ENCODE results near the gene TMIE.

TMIE gene

DNA sequence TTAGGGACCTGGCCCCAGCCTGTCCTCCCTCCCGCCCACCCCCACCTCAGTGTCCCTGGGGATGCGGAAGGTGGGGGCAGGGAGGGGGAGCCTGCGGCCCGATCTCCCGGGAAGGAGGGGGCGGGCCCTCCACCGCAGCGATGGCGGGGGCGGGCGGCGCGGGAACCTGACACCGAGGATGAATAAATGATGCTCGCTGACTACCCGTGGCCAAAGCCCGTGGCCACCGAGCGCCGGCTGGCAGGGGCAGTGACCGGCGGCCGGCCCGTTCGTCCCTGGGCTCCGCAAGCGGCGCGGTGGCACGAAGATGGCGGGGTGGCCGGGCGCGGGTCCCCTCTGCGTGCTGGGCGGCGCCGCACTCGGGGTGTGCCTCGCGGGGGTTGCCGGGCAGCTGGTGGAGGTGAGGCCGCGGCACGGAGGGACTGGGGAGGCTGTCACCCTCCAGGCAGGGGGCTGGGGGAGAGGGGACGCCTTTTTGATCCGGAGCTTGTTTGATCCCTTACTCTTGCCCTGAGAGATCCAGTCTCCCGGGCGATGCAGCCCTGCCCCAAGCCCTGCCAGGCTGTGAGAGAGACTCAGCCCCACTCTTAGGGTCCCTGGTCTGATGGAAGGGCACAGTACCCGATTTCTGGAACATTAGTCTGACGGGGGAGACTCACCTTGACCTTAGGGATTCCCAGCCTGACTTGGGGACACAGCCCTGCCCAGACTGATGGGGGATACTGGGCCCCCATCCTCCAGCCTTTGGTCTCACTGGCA lies at the start of gene TMIE:
Gene TMIE (plus strand): TSS at position 212 of the 759 bp plus-strand sequence. CDS start 96 bp downstream, at position 308.
- no peak within 1 kb of the TSS for H3K4me3 ChIP-seq (ENCODE audit: low read depth, low read length)
- TF ChIP-seq, protein P1, sequence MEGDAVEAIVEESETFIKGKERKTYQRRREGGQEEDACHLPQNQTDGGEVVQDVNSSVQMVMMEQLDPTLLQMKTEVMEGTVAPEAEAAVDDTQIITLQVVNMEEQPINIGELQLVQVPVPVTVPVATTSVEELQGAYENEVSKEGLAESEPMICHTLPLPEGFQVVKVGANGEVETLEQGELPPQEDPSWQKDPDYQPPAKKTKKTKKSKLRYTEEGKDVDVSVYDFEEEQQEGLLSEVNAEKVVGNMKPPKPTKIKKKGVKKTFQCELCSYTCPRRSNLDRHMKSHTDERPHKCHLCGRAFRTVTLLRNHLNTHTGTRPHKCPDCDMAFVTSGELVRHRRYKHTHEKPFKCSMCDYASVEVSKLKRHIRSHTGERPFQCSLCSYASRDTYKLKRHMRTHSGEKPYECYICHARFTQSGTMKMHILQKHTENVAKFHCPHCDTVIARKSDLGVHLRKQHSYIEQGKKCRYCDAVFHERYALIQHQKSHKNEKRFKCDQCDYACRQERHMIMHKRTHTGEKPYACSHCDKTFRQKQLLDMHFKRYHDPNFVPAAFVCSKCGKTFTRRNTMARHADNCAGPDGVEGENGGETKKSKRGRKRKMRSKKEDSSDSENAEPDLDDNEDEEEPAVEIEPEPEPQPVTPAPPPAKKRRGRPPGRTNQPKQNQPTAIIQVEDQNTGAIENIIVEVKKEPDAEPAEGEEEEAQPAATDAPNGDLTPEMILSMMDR (IDR thresholded peaks at IDR 0.05; ENCODE audit: low read depth, low read length, missing control alignments): no peak
- DNase-seq (ENCODE audit: low read depth): no peak

- no peak for DNase-seq (ENCODE audit: low read depth)
- TF ChIP-seq, protein P1 (IDR thresholded peaks at IDR 0.05; ENCODE audit: low read depth, low read length, missing control alignments): no peak
- H3K4me3 ChIP-seq (ENCODE audit: low read depth, low read length): no peak overlapping the region
These were observed 45.9 kb upstream of the TMIE start for GRCh38 chr3:46655271-46655670.

DNA sequence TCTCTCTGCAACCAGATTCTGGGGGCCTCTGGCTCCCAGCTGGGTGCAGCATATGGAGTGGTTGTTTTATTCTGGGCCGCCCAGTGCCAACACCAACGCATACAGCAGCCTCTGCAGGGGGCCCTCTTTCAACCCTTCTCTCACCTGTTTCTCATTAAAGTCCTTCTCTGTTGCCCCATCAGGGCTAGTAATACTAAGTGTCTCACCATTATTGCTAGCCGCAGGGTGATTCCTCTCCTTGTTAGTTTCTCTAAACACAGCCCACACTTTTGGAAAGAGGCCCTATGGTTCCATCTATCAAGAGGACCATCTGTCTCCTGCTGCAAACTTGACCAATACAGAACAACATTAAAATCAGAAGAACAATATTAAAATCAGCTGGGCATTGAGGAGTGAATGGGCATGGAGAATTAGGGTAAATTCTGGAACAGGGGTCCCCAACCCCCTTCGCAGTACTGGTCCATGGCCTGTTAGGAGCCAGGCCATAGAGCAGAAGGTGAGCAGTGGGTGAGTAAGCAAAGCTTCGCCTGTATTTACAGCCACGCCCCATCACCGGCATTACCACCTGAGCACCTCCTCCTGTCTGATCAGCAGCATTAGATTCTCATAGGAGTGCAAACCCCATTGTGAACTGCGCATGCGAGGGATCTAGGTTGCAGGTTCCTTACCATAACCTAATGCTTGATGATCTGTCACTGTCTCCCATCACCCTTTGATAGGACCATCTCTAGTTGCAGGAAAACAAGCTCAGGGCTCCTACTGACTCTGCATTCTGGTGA lies 44.2 kb upstream of the TMIE start:
- DNase-seq (ENCODE audit: low read depth): no peak
- no peak overlapping the region for H3K4me3 ChIP-seq (ENCODE audit: low read depth, low read length)
- TF ChIP-seq, protein P1 (IDR thresholded peaks at IDR 0.05; ENCODE audit: low read depth, low read length, missing control alignments): no peak

GRCh38 chr3:46659285-46659684 lies 41.9 kb upstream of the TMIE start:
- TF ChIP-seq, protein P1 (IDR thresholded peaks at IDR 0.05; ENCODE audit: low read depth, low read length, missing control alignments): no peak
- no peak for DNase-seq (ENCODE audit: low read depth)
- no peak overlapping the region for H3K4me3 ChIP-seq (ENCODE audit: low read depth, low read length)

GRCh38 chr3:46660003-46660402 lies 41.2 kb upstream of the TMIE start:
- TF ChIP-seq, protein P1 (IDR thresholded peaks at IDR 0.05; ENCODE audit: low read depth, low read length, missing control alignments): no peak
- no peak for DNase-seq (ENCODE audit: low read depth)
- no peak overlapping the region for H3K4me3 ChIP-seq (ENCODE audit: low read depth, low read length)

DNA sequence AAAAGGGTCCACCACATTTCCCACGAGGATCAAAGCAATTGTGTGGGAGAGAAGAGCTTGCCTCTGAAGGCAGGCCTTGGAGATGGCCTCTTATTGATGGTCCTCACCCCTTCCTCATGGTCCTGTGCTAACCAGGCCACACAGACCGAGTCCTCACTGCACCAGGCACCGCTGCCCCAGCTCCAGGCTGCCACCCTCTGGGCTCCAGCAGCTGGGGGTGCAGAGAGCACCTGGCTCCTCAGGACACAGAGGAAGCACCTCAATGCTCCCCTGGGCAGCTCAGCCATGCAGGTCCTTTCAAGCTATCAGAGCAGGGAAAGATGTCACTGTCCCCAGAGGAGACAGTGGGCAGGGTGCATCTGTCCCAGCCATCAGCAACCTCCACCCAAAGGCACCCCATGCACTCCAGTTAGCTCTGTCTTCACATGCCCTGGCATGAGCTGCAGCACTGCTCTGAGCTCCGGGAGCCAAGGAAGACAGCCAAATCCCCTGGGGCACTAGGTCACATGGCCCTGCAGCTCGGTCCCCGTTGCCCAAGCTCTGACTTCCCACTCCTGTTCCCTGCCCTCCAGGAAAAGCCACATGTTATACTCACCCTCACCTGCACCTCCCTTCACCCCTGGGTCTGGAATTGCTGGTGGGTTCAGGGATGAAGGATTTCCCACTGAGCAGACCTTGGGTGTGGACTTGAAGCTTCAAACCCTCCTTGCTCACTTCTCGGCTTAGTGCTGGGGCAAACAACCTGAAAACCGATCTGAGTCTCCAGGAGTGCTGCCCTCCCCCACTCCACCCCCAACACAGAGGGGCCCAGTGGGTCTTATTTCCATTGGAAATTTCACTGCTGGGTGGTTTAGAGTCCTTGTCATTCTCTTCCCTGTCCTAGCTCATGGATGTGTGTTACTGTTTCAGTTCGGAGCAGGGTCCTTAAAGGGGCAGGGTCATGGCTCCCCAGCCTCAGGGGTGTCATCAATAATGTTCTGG lies 40.4 kb upstream of the TMIE start:
- DNase-seq (ENCODE audit: low read depth): no peak
- H3K4me3 ChIP-seq (ENCODE audit: low read depth, low read length): no peak overlapping the region
- TF ChIP-seq, protein P1 (IDR thresholded peaks at IDR 0.05; ENCODE audit: low read depth, low read length, missing control alignments): no peak
